ENCODE data around the gene EN1.

EN1 gene

DNA sequence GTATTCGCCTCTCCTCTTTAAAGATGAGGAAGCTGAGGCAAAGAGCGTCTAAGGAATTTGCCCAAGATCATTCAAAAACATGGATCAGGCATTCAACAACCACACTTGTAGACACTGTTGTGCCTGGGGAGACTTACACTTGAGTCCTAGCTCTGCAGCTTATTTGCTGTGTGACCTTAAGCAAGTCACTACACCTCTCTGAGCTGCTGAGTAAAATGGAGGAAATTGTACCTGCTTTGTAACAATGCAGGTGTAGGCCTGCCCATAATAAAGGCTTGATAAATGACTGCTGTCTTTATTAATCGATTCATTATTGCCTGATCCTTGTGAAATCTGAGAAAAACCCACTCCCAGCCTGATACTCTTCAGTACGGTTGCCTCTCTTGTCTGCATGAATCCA, 30.8 kb downstream of the EN1 start:
- no peak overlapping the region for H3K4me3 ChIP-seq (ENCODE audit: low read depth, low read length)
- TF ChIP-seq, protein P1, sequence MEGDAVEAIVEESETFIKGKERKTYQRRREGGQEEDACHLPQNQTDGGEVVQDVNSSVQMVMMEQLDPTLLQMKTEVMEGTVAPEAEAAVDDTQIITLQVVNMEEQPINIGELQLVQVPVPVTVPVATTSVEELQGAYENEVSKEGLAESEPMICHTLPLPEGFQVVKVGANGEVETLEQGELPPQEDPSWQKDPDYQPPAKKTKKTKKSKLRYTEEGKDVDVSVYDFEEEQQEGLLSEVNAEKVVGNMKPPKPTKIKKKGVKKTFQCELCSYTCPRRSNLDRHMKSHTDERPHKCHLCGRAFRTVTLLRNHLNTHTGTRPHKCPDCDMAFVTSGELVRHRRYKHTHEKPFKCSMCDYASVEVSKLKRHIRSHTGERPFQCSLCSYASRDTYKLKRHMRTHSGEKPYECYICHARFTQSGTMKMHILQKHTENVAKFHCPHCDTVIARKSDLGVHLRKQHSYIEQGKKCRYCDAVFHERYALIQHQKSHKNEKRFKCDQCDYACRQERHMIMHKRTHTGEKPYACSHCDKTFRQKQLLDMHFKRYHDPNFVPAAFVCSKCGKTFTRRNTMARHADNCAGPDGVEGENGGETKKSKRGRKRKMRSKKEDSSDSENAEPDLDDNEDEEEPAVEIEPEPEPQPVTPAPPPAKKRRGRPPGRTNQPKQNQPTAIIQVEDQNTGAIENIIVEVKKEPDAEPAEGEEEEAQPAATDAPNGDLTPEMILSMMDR (IDR thresholded peaks at IDR 0.05; ENCODE audit: borderline replicate concordance, insufficient read depth, low read depth, low read length) = no peak

DNA sequence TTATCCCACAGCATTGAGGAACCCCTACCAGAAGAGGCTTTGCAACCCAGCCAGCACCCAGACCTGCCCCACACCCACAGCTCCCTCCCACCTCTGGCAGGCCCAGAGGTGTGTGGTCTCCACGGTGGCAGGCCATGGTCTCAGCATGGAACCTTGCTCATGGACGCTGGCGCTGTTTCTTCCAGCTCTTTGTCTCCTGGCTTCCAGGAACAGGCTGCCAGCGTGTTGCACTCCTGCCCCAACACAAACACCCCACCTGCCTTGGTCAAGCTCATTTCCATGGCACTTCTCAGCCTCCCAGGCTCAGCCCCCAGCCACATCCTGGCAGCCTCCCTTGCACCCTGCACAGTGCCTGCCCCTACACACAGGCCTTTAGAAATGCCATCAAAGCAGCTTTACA, 31.7 kb downstream of the EN1 start:
- no peak overlapping the region for H3K4me3 ChIP-seq (ENCODE audit: low read depth, low read length)
- TF ChIP-seq, protein P1 (IDR thresholded peaks at IDR 0.05; ENCODE audit: borderline replicate concordance, insufficient read depth, low read depth, low read length) = no peak

DNA sequence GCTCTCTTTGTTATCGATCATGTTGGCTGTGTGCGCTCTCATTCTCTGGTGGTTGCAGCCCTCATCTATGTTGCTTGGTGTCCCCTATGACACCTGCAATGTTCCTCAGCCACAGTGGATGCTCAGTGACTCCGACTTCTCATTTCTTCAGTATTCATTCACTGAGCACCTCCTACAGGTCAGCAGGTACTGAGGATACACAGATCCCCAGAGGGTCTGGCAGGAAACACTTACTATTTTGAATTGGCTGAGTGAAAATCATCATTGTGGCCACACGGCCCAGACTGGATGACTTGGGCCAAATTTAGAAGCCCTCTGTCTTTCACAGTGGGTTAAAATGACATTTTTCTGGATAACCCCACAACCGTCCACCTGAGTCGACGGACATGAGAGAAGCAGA, 32.1 kb downstream of the EN1 start:
- TF ChIP-seq, protein P1 (IDR thresholded peaks at IDR 0.05; ENCODE audit: borderline replicate concordance, insufficient read depth, low read depth, low read length) = no peak
- no peak overlapping the region for H3K4me3 ChIP-seq (ENCODE audit: low read depth, low read length)

GRCh38 chr2:118814368-118814767, 33.1 kb downstream of the EN1 start:
- no peak overlapping the region for H3K4me3 ChIP-seq (ENCODE audit: low read depth, low read length)
- TF ChIP-seq, protein P1 (IDR thresholded peaks at IDR 0.05; ENCODE audit: borderline replicate concordance, insufficient read depth, low read depth, low read length) = no peak

DNA sequence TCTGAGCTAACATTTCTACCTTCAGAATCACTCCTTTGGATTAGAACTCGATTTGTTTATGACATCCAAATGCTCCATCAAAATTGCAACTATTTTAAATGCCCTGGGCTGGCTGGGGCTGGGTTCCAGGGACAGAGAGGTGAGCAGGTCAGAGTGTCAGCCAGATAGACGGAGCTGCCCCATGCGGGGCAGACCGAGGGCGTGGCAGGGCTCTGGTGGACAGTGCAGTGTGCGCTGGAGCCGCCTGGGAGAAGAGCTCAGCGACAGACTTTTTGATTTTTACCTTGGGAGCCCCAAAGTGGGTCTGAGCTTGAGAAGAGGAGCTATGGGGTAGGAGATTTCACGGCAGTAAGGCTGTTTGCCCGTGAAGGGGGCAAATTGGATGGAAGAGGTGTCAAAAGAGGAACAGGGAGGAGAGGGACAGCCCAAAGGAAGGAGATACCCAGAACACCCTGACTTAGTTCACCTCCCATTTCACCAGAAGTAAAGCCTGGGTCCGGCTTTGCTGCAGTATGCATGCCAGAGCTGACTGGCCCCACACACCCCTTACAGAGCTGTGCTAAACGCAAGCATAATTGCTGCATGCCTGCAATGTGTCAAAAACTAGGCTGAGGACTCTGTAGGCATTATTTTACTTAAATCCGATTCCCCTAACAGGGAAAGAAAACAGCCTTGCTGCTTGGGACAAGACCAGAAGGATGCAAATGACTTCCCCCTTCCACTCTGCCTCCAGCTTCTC, 33.7 kb downstream of the EN1 start:
- no peak overlapping the region for H3K4me3 ChIP-seq (ENCODE audit: low read depth, low read length)
- TF ChIP-seq, protein P1 (IDR thresholded peaks at IDR 0.05; ENCODE audit: borderline replicate concordance, insufficient read depth, low read depth, low read length) = no peak

- TF ChIP-seq, protein P1 (IDR thresholded peaks at IDR 0.05; ENCODE audit: borderline replicate concordance, insufficient read depth, low read depth, low read length) = no peak
- no peak overlapping the region for H3K4me3 ChIP-seq (ENCODE audit: low read depth, low read length)
These were observed 34.3 kb downstream of the EN1 start for GRCh38 chr2:118813111-118813510.

DNA sequence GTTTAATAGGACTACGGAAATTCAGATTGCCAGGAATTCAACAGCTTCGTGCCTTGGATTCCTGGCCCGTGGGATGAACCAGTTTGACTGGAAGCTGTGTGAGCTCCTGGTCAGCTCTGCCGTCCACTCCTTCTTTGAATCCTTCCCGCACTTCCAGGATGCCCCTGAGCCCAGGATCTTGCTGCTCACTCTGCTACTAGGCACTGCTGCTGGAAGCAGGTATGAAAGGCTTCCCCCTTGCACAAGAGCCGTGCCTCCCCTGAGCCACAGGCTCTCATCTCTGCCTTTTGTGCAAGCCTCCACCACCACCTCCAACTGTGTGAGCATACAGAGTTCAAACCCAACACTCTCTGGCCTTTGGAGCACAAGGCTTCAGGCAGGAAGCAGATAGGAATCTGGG, 34.9 kb downstream of the EN1 start:
- TF ChIP-seq, protein P1 (IDR thresholded peaks at IDR 0.05; ENCODE audit: borderline replicate concordance, insufficient read depth, low read depth, low read length) = no peak
- no peak overlapping the region for H3K4me3 ChIP-seq (ENCODE audit: low read depth, low read length)

Data from GM12875 (cell line).